Loucy (cell line): ENCODE measurements around the gene IPMK.

Source experiments
- CTCF ChIP-seq: fragments of 200-600 bp; sonication (generic); conservative IDR thresholded peaks from 2 replicates; pipeline ENCODE4 v1.5.1; 2014; ENCODE audit warnings: mild to moderate bottlenecking, antibody characterized with exemption, low read length
- EZH2phosphoT487 ChIP-seq: fragments of 200-600 bp; IDR thresholded peaks from 2 replicates; pipeline ENCODE4 v1.6.1; 2018; ENCODE audit warnings: antibody characterized with exemption, mild to moderate bottlenecking, moderate library complexity, borderline replicate concordance

GRCh38 chr10:58299580-58299979, 31.9 kb upstream of the IPMK start:
- TF ChIP-seq CTCF (peak; percentile 92), EZH2phosphoT487 (no peak)
